ENCODE data around the gene NGEF. TPM values are rescaled to one million over a fixed set of nuclear protein-coding genes. Genes with fewer than 3 reads are reported as not detected.

NGEF gene
- polyA plus RNA-seq, 1 of the 3 experiments (the other 2 are of a cell fraction): 1.4 TPM

DNA sequence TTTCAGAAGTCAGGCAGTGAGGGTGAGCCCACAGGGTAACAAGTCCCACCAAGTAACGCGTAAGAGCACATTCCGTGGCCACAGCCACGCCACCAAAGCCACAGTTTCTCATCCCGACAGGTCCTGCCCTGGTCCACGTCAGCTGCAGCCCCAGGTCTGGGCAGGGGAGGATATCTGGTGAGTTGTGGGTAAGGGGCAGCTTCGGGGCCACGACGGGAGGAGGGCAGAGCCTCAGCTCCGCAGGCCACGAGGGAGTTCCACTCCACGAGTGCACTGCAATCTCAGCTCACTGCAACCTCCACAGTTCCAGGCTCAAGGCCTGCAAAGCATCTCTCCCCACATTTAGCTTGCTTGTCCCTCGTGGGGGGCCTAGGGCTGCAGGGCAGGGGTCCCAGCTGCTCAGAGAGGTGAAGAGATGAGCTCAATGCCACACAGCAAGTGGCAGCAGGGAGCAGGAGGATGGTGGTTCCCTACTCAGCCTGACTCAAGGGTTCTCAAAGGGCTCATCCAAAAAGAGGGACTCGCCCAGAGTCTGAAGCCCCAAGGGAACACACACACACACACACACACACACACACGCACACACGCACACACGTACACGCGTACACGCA, 130.4 kb downstream of the NGEF start:
- Histone ChIP-seq H3K36me3 (replicated peaks in 1 of 2; ENCODE audit: control insufficient read depth in 1 of 2, insufficient read depth in 2 of 2, low read length in 1 of 2) (no peaks in the 10 kb centered on the region), H3K9me2 (no peaks in the 10 kb centered on the region), H3K4me1 (ENCODE audit: control insufficient read depth in 1 of 2, insufficient read depth in 2 of 2, low read depth in 1 of 2, low read length in 1 of 2) (no peaks in the 10 kb centered on the region), H3F3A (replicated peaks; ENCODE audit: insufficient read depth) (no peaks in the 10 kb centered on the region), H3K4me3 (ENCODE audit: low read depth in 2 of 2, low read length in 1 of 2) (no peak overlapping the region), H3K27ac (ENCODE audit: low read depth in 2 of 2, low read length in 1 of 2) (no peak overlapping the region), H3K79me2 (ENCODE audit: insufficient read depth) (no peaks in the 10 kb centered on the region), H3K9ac (no peak overlapping the region), H4K20me1 (ENCODE audit: insufficient read depth) (no peaks in the 10 kb centered on the region), H2AFZ (ENCODE audit: low read depth) (no peak overlapping the region), H3K27me3 (ENCODE audit: insufficient read depth) (no peaks in the 10 kb centered on the region), H3K9me3 (no peaks in the 10 kb centered on the region), H3K4me2 (no peak overlapping the region)
- TF ChIP-seq GABPA (IDR thresholded peaks at IDR 0.05; ENCODE audit: low read depth) (no peak), FOXM1 (IDR thresholded peaks at IDR 0.05; ENCODE audit: low read depth) (no peak), CTCF (IDR thresholded peaks at IDR 0.05) (no peak), CHD2 (IDR thresholded peaks at IDR 0.05; ENCODE audit: low read length, partially characterized antibody) (no peak), ELF1 (IDR thresholded peaks at IDR 0.05) (no peak), NRF1 (IDR thresholded peaks at IDR 0.05; ENCODE audit: low read depth, low read length) (no peak), JUND (IDR thresholded peaks at IDR 0.05) (no peak), RXRA (IDR thresholded peaks at IDR 0.05; ENCODE audit: borderline replicate concordance, low read depth) (no peak), RCOR1 (IDR thresholded peaks at IDR 0.05; ENCODE audit: low read length) (no peak), TAF1 (IDR thresholded peaks at IDR 0.05; ENCODE audit: borderline replicate concordance, low read depth, low read length) (no peak), TCF12 (IDR thresholded peaks at IDR 0.05) (no peak), USF1 (IDR thresholded peaks at IDR 0.05; ENCODE audit: borderline replicate concordance, low read depth) (no peak), FOXJ3 (CRISPR knock-in tag; IDR thresholded peaks at IDR 0.05) (no peak)
- TF ChIP-seq, protein P1, sequence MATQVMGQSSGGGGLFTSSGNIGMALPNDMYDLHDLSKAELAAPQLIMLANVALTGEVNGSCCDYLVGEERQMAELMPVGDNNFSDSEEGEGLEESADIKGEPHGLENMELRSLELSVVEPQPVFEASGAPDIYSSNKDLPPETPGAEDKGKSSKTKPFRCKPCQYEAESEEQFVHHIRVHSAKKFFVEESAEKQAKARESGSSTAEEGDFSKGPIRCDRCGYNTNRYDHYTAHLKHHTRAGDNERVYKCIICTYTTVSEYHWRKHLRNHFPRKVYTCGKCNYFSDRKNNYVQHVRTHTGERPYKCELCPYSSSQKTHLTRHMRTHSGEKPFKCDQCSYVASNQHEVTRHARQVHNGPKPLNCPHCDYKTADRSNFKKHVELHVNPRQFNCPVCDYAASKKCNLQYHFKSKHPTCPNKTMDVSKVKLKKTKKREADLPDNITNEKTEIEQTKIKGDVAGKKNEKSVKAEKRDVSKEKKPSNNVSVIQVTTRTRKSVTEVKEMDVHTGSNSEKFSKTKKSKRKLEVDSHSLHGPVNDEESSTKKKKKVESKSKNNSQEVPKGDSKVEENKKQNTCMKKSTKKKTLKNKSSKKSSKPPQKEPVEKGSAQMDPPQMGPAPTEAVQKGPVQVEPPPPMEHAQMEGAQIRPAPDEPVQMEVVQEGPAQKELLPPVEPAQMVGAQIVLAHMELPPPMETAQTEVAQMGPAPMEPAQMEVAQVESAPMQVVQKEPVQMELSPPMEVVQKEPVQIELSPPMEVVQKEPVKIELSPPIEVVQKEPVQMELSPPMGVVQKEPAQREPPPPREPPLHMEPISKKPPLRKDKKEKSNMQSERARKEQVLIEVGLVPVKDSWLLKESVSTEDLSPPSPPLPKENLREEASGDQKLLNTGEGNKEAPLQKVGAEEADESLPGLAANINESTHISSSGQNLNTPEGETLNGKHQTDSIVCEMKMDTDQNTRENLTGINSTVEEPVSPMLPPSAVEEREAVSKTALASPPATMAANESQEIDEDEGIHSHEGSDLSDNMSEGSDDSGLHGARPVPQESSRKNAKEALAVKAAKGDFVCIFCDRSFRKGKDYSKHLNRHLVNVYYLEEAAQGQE (IDR thresholded peaks at IDR 0.05; ENCODE audit: low read depth, low read length): no peak
- TF ChIP-seq, protein P2, sequence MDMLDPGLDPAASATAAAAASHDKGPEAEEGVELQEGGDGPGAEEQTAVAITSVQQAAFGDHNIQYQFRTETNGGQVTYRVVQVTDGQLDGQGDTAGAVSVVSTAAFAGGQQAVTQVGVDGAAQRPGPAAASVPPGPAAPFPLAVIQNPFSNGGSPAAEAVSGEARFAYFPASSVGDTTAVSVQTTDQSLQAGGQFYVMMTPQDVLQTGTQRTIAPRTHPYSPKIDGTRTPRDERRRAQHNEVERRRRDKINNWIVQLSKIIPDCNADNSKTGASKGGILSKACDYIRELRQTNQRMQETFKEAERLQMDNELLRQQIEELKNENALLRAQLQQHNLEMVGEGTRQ (IDR thresholded peaks at IDR 0.05; ENCODE audit: borderline replicate concordance, low read depth, low read length): no peak
- 100% methylated on average over 6 of the region's 20 CpGs for WGBS (ENCODE audit: low lambda C conversion rate)
- DNase-seq: no peak
- POLR2A ChIA-PET: no interaction called here
- CTCF ChIA-PET: interaction anchor here (0.7 to 1.0 kb wide), 2 partner anchors 9 to 11 kb away, joined by 3 read pairs; no protein-coding TSS in a partner anchor
